ENCODE results near the gene MNX1. TPM values are rescaled to one million over a fixed set of nuclear protein-coding genes. Genes with fewer than 3 reads are reported as not detected.

The MNX1 gene
- total RNA-seq, 4 donors from 2014 or later = not detected

- H3K36me3 ChIP-seq = no peaks in the 10 kb centered on the region
- no peak for TF ChIP-seq CTCF (IDR thresholded peaks at IDR 0.05)
- TF ChIP-seq POLR2A (IDR thresholded peaks at IDR 0.05; ENCODE audit: low read depth) = no peak
- TF ChIP-seq POLR2AphosphoS5 (IDR thresholded peaks at IDR 0.05) = no peak
- no peak for TF ChIP-seq EP300 (IDR thresholded peaks at IDR 0.05)
- intact Hi-C loops (cut with DNase I) = no loop called here
- H3K9me3 ChIP-seq = peaks cover 0 to 7% (median 3%) of the 10 kb centered on the region in 4 donors
- H3K27me3 ChIP-seq = peaks cover 0 to 96% (median 4%) of the 10 kb centered on the region in 4 donors
- no peak for DNase-seq (ENCODE audit: extremely low spot score)
- no peaks in the 10 kb centered on the region for H3K4me1 ChIP-seq
- no peak overlapping the region for H3K27ac ChIP-seq (replicated peaks in 1 of 4)
- no peak overlapping the region for H3K4me3 ChIP-seq
- 50% methylated on average over 22 of the region's 32 CpGs for WGBS
Observed at GRCh38 chr7:156993021-156993924, 17.2 kb downstream of the MNX1 start.

- TF ChIP-seq POLR2AphosphoS5 (IDR thresholded peaks at IDR 0.05) = no peak
- TF ChIP-seq CTCF (IDR thresholded peaks at IDR 0.05) = no peak
- TF ChIP-seq POLR2A (IDR thresholded peaks at IDR 0.05; ENCODE audit: low read depth) = no peak
- TF ChIP-seq EP300 (IDR thresholded peaks at IDR 0.05) = no peak
- peaks cover 0 to 68% (median 3%) of the 10 kb centered on the region in 4 donors for H3K27me3 ChIP-seq
- intact Hi-C loops (cut with DNase I) = no loop called here
Observed at GRCh38 chr7:156989766-156990535, 20.5 kb downstream of the MNX1 start.

GRCh38 chr7:156988343-156989185, 21.9 kb downstream of the MNX1 start:
- Histone ChIP-seq H3K27me3 (peaks cover 0 to 54% (median 3%) of the 10 kb centered on the region in 4 donors), H3K27ac (replicated peaks in 1 of 4) (no peak overlapping the region), H3K4me3 (no peak overlapping the region), H3K4me1 (no peaks in the 10 kb centered on the region), H3K9me3 (no peaks in the 10 kb centered on the region), H3K36me3 (no peaks in the 10 kb centered on the region)
- TF ChIP-seq CTCF (IDR thresholded peaks at IDR 0.05) (no peak), POLR2AphosphoS5 (IDR thresholded peaks at IDR 0.05) (no peak), POLR2A (IDR thresholded peaks at IDR 0.05; ENCODE audit: low read depth) (no peak), EP300 (IDR thresholded peaks at IDR 0.05) (no peak)
- intact Hi-C loops (cut with DNase I) = no loop called here
- DNase-seq (ENCODE audit: extremely low spot score) = no peak
- 71% methylated on average over 22 of the region's 27 CpGs for WGBS

More at GRCh38 chr7:156989766-156990535, 20.5 kb downstream of the MNX1 start:
- WGBS = 91% methylated on average over 12 of the region's 25 CpGs
- Histone ChIP-seq H3K36me3 (no peaks in the 10 kb centered on the region), H3K4me1 (no peaks in the 10 kb centered on the region), H3K9me3 (no peaks in the 10 kb centered on the region), H3K4me3 (no peak overlapping the region), H3K27ac (replicated peaks in 1 of 4) (no peak overlapping the region)
- DNase-seq (ENCODE audit: extremely low spot score) = no peak

GRCh38 chr7:156986378-156986777, 24.1 kb downstream of the MNX1 start:
- 95% methylated on average over 8 of the region's 8 CpGs for WGBS
- Histone ChIP-seq H3K4me3 (no peak overlapping the region), H3K36me3 (peaks cover 0 to 4% (median 0%) of the 10 kb centered on the region in 4 donors), H3K9me3 (no peaks in the 10 kb centered on the region), H3K27me3 (peaks cover 0 to 32% (median 0%) of the 10 kb centered on the region in 4 donors), H3K4me1 (no peaks in the 10 kb centered on the region), H3K27ac (replicated peaks in 1 of 4) (no peak overlapping the region)
- no peak for TF ChIP-seq EP300 (IDR thresholded peaks at IDR 0.05)
- TF ChIP-seq CTCF (IDR thresholded peaks at IDR 0.05) = no peak
- TF ChIP-seq POLR2A (IDR thresholded peaks at IDR 0.05; ENCODE audit: low read depth) = no peak
- no peak for TF ChIP-seq POLR2AphosphoS5 (IDR thresholded peaks at IDR 0.05)
- intact Hi-C loops (cut with DNase I) = no loop called here
- no peak for DNase-seq (ENCODE audit: extremely low spot score)
